Stimulated activated CD8-positive, alpha-beta memory T cell treated with anti-CD3 and anti-CD28 coated beads, Interleukin-15, amount 100 ng/mL, for 24 hours (primary cell): ENCODE results near the gene MTX1.
"Not testable (repeated sequence)": the region's sequence is repeated elsewhere in the genome, so short reads cannot be mapped to it uniquely, and the experiment has no call there.

Experiments
- DNase-seq: peaks from one replicate; pipeline ENCODE4 v3.0.0-alpha.2; 2020; ENCODE audit warnings: low read depth

The MTX1 gene, protein sequence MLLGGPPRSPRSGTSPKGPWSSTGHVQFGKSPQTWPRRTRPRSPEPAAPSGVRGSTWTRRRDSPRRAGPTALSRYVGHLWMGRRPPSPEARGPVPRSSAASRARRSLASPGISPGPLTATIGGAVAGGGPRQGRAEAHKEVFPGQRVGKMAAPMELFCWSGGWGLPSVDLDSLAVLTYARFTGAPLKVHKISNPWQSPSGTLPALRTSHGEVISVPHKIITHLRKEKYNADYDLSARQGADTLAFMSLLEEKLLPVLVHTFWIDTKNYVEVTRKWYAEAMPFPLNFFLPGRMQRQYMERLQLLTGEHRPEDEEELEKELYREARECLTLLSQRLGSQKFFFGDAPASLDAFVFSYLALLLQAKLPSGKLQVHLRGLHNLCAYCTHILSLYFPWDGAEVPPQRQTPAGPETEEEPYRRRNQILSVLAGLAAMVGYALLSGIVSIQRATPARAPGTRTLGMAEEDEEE

DNA sequence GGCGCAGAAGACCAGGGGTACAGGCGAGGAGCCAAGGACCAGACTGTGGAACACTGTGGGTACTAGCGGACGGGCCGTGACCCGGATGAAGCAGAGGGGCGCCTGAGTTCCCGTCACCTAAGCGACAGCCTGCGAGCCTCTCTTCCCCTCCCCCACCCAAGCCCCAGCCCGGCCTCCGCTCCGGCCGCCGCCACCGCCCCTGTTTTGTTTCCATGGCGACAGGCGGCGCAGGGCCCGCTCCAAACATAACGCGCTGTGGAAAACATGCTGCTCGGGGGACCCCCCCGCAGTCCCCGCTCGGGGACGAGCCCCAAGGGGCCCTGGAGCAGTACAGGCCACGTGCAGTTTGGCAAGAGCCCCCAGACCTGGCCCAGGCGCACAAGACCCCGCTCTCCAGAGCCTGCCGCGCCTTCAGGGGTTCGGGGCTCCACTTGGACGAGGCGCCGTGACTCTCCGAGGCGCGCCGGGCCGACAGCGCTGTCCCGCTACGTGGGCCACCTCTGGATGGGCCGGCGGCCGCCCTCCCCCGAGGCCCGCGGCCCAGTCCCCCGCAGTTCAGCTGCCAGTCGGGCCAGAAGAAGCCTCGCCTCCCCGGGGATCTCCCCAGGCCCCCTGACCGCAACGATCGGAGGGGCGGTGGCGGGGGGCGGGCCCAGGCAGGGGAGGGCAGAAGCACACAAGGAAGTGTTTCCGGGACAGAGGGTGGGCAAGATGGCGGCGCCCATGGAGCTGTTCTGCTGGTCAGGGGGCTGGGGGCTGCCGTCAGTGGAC lies at the start of gene MTX1:
MTX1 (plus strand) TSS at position 155 of the 771 bp plus-strand sequence; CDS start at position 265, 110 bp downstream.
- DNase-seq, result peak; percentile 65

DNA sequence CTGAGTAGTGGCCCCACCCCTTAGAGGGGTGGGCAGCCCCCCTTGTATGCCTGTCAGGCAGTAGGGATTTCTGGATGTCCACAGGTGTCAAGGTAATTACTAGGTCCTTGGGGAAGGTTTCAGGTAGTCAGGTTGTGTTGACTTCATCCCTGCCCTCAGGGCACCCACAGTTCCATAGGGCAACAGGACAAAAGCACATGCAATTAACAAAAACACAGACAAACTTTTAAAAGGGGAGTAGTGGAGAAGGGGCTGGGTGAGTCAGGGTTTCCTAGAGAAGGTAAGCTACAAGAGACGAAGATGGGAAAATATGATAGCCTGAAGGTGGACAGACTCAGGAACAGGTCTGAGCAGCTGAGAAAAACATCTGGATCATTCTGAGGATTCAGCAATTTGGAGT lies 49.5 kb upstream of the MTX1 start:
- DNase-seq, result no peak

- no peak for DNase-seq
Observed at GRCh38 chr1:155160128-155160527, 48.4 kb upstream of the MTX1 start.

- DNase-seq, result not testable (repeated sequence)
Observed at GRCh38 chr1:155162631-155163030, 45.9 kb upstream of the MTX1 start.

- DNase-seq, result not testable (repeated sequence)
Observed at GRCh38 chr1:155163785-155164184, 44.7 kb upstream of the MTX1 start.

DNA sequence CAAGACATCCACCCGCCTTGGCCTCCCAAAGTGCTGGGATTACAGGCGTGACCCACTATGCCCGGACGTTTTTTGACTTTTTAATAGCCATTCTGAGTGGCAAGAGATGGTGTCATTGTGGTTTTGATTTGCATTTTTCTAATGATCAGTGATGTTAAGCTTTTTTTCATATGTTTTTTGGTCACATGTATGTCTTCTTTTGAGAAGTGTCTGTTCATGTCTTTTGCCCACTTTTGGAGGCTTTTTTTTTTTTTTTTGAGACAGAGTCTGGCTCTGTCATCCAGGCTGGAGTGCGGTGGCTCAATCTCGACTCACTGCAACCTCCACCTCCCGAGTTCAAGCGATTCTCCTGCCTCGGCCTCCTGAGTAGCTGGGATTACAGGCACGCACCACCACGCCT lies 43.9 kb upstream of the MTX1 start:
- not testable (repeated sequence) for DNase-seq

GRCh38 chr1:155166051-155166470 lies 42.4 kb upstream of the MTX1 start:
- DNase-seq, result no peak

DNA sequence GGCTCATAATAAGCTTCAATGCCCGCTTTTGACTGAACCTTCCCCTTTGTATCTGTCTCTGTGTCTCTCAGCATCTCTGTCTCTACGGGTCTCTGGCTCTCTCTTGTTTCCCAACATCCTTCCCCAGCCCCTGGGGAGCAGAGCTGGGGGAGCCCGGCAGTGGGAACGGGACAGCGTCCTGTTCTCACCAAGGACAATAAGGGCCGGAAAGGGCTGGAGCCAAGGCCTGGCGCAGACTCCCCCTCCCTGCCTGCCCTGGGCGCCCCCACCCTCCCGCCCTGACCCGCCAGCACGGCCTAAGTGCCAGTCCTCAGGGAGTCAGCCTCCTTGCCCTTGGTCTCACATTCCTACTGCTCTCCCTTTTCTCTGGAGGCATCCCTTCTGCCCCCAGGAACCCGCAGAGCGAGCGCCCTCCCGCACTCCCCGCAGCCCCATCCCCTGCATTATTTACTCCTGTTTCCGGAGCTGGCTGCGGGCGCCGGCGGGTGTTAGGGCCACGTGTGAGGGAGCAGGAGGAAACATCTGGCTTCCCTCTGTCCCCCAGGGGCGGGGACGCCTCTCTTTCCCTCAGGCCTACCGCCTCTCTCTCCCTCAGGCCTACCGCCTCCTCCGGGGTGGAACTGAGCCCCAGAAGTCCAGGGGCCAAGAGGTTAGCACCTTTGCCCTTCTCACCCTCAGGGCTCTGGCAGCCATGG lies 41.9 kb upstream of the MTX1 start:
- DNase-seq, result no peak

DNA sequence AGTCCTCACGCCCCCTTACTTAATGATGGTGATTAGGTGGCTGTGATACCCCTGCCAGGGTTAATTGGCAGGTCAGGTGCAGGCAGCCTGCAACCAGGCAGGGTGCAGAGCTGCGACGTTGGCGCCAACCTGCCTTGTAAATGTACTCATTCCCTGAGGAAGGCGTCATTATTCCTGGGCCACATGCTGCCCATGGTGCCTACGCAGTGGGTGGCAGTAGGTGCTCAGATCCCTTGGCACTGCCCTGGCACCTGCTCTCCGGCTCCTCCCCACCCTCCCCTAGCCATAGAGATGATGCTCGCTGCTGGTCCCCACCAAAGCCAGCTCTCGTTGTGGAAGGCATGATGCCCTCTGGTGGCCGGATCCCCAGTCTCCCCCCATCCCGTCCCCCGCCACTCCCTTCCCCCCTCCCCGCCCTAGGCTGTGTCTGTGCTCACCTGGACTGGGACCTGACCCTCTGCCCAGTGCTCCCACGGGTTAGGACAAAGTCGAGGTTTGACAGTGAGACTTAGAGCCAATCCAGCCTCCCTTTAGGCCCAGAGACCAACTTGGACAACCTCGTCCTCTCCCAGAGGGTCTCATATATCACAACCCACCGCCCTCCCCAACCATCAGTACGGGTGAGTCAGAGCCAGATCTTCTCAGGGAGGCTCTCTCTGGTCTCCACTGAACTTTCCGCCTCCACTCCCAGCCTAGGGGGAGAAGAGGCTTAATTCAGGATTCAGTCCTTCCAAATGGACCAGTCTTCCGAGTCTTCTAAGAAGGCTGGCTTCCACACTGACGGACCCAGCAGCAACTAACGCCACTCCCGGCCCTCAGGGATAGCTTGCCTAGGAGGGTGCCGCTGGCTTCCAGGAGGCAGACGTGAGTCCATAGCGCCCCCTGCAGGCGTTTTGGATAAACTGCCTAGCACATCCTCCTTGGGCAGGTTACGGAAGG lies 41.1 kb upstream of the MTX1 start:
- peak; percentile 86 for DNase-seq

- not testable (repeated sequence) for DNase-seq
Observed at GRCh38 chr1:155168105-155168445, 40.4 kb upstream of the MTX1 start.

DNA sequence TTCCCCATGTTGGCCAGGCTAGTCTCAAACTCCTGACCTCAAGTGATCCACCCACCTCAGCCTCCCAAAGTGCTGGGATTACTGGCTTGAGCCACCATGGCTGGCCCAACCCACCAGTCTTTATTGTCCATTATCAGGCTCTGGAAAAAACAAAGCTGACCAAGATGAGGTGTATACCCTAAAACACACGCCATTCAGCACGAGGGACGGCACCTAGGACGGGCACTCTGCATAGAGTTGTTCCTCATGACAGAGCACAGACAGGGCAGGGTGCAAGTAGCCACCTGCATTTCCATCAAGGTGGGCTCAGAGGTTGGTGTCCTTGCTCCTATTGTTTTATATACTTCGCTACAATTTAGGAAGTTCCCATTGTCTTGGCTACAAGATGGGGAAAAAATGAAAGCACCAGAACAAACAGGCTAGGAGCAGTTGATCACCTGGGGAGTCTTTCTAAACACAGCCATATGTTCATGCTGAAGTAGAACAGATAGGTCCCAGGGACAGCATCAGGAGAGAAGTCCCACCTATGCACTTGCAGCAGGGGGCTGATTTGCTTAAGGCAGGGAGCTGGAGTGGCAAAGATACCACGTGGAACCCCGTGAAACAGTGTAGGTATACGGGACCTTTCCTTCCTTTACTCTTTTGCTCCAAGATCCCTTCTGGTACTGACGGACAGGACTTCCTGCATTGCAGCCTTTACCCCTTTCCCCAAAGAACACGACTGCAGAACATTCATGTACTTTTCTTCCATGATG lies 39.9 kb upstream of the MTX1 start:
- no peak for DNase-seq

- DNase-seq, result no peak
Observed at GRCh38 chr1:155169541-155169940, 39.0 kb upstream of the MTX1 start.

GRCh38 chr1:155170101-155170785 lies 38.3 kb upstream of the MTX1 start:
- DNase-seq, result no peak

DNA sequence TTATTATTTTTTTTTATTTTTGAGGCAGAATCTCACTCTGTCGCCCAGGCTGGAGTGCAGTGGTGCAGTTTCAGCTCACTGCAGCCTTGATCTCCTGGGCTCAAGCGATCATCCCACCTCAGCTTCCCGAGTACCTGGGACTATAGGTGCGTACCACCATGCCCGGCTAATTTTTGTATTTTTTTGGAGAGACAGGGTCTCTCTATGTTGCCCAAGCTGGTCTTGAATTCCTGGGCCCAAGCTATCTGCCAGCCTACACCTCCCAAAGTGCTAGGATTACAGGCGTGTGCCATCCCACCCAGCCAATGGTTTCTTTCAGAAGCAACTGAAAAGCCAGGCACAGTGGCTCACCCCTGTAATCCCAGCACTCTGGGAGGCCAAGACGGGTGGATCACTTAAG lies 37.7 kb upstream of the MTX1 start:
- DNase-seq, result no peak

GRCh38 chr1:155171836-155172731 lies 36.4 kb upstream of the MTX1 start:
- DNase-seq, result no peak

DNA sequence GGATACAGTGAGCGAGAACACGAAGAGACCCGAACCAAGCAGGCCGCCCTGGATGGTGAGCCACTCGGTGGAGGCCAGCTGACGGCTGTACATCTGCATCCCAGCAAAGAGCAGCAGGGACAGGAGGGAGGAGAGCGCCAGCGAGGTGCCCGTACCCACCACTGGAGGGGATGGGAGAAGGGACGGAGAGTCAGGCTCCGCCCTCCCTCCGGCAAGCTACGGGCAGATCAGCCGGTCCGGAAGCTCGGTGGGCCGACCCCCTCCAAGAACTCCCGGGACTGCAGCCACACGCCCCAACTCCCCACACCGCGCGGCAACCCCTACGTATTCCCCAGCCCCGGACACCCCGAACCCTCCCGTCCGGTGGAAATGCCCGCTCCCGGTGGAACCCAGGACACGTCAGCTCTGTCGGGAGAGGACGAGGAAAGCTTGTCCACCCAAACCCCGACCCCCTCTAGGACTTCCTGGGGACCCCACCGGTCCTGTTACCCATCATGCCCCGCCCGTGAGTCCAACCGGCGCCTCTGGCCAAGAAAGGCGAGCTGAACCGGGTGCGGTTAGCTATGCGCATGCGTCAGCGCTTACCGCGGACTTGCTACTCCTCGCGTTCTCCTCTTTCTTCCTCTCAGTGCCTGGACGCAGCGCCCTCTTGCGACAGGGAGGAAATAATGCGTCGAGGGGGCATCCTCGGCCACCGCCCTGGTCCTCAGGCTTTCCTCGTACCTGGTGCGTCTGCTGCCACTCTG lies 35.6 kb upstream of the MTX1 start, which contains the start of gene KRTCAP2:
KRTCAP2 (minus strand) TSS at position 573 of the 746 bp plus-strand sequence; CDS start at position 493, 80 bp downstream.
- DNase-seq, result peak; percentile 91

- DNase-seq, result no peak
Observed at GRCh38 chr1:155173478-155174323, 34.8 kb upstream of the MTX1 start, which contains the start of gene TRIM46. Gene TRIM46 (plus strand): TSS chr1:155173849. CDS start chr1:155173967, 118 bp downstream.
